ENCODE results near the gene BABAM2. TPM values are rescaled to one million over a fixed set of nuclear protein-coding genes. Genes with fewer than 3 reads are reported as not detected.

BABAM2 gene
- total RNA-seq, 1 donor from 2014 or later, result 25.4 TPM

DNA sequence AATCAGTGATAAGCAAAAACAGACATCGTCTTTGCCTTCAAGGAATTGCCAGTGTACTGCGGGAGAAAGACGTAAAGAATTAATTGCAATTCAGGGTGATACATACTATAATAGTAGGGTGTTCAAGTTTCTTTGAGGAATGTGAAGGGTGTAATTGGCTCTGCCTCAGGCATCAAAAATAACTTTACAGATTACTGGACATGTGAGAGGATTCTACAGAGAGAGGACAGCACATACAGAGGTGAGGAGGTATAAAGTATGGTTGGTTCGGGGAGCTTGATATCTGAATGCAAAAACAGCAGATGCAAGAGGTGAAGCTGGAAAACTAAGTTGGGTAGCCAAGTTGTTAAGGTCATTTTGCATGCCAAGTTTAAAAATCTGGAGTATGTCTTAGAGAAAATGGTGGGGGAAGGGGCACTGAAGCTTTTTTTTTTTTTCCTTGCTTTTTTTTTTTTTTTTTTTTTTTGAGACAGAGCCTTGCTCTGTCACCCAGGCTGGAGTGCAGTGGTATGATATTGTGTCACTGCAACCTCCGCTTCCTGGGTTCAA is 274.6 kb downstream of the BABAM2 start:
- DNase-seq, result no peak

DNA sequence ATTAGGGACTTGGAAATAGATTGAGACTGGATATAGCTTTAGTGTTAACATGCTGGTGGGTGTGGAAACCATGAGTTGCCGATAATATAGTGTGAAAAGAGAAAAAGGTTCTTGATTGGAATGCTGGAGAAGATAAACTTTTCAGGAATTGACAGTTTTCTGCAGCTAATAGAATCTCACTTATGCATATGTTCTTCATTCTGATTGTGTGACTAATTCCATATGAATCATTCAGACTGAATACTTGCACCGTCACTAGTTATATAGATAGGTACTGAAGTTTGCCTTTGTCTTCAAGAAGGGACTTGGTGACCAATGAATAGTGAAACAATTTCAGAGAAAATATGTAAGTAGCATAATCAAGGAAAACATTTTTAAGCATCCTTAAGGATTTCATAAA is 276.4 kb downstream of the BABAM2 start:
- DNase-seq, result no peak

DNA sequence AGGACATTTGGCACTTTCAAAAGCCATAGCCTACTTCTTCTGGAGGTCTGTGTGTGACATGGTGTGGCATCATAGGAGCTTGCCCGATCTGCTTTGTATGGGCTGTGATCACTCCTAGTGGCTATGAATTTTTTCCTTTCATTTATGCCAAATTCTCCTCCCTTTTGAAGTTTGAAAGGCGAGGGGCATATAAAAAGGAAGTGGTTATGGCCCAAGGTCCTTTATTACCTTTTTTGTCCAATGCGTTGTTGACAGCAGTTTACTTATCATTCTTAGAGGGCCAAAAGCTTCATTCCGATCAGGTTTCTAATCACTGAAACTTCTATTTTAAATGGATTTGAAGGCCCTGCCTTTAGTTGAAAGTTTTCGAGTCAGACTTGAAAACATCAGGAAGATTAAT is 277.8 kb downstream of the BABAM2 start:
- DNase-seq, result no peak

DNA sequence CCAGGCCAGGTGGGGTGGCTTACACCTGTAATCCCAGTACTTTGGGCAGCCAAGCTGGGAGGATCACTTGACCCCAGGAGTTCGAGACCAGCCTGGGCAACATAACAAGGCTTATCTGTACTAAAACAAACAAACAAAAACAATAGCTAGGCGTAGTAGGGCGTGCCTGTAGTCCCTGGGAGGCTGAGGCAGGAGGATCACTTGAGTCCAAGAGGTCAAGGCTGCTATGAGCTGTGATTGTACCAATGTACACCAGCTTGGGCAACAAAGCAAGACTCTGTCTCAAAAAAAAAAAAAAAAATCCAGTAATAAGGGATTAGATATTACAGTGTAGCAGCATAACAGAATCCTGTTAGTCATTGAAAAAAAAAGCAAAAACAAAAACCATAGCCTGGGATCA is 279.0 kb downstream of the BABAM2 start:
- no peak for DNase-seq

DNA sequence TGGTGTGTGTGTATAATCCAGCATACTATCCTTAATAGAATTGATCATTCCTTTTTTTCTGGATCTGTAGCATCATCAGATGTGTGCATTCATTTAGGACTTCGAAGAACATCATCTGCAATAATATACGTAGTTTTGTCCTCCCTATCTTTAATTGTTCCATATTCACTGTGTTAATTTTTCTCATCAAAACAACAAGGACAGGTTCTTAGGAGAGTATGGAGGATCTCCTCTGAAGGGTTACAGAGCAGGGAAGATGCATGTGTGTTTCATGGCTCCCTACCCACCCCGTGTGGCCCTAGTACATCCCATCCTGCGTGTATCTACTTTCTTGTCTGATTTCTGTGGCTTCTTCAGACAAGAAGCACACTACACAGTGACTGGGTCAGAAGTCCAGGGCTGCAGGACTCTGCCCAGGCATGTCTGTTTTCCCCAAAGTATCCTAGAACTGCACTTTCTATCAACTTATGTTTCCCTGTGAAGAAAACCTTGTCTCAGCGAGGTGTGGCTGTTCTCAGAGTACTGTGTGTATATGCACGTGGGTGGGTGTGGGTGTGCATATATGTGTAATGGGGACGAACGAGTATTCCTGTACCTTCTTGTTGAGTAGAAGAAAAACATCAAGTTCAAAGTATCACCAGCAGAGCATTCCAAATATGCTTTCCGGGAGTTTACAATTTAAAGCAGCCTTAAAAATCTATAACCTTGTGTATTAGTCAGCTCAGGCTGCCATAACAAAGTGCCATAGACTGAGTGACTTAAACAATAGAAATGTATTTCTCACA is 281.8 kb downstream of the BABAM2 start:
- no peak for DNase-seq

DNA sequence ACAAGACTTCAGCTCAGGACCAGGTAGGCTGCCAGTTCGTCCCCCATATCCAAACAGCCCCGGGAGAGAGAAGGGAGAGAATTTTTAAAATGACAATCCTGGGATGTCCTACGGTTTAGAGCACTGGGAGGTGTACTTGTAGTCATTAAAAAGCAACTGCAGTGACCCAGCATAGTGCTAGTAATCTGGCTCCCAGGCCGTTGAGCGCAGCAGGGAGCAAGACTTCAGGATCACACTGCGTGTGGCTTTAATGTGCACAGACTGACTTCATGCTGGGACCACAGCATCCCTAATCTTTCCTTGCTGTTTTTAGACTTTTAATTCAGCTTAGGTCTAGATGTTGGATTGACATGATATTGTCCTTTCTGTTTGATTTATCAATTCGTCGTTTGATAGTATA is 282.8 kb downstream of the BABAM2 start:
- no peak for DNase-seq

DNA sequence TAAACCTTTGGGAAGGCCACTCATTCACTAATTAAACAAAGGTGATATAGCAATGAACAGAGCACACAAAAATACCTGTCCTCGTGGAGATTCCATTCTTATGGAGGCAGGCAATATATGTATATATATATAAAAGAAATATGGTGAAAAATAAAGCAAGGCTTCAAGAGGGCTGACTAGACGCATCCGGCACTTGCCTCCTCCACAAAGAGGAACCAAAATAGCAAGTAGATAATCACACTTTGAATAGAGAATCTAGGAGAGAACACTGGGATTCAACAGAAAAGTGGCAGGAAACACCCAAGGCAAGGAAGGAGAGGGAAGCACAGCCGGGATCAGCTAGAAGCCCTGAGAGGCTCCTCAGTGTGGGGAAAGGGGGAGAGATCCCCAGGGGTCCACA is 283.7 kb downstream of the BABAM2 start:
- DNase-seq, result no peak

DNA sequence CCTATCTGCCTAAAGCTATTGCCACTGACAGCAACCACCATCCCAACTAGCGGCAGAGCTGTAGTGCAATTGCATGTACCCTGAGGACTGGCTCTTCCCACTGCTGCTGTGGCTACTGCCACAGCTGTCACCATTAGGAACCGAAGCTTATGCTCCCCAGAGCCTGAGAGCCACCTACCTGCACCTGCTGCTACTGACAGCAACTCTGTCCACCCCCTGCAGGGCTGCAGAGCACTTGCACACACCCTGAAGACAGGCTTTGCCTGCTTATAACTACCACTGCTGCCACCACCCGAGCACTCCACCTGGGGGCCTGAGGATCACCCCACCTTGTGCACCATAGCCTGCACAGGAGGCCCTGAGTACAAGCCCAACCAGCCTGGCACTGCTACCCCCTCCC is 284.5 kb downstream of the BABAM2 start:
- no peak for DNase-seq

DNA sequence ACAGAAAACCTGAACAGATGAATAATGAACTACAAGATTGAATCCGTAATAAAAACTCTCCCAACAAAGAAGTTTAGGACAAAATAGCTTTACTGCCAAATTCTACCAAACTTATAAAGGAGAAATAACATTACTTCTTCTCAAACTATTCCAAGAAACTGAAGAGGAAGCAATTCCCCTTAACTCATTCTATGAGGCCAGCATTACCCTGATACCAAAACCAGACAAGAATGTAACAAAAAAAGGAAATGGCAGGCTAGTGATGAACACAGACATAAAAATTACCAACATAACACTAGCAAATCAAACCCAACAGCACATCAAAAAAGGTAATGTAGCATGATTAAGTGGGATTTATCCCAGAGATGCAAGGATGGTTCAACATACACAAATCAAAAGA is 288.4 kb downstream of the BABAM2 start:
- DNase-seq, result no peak

DNA sequence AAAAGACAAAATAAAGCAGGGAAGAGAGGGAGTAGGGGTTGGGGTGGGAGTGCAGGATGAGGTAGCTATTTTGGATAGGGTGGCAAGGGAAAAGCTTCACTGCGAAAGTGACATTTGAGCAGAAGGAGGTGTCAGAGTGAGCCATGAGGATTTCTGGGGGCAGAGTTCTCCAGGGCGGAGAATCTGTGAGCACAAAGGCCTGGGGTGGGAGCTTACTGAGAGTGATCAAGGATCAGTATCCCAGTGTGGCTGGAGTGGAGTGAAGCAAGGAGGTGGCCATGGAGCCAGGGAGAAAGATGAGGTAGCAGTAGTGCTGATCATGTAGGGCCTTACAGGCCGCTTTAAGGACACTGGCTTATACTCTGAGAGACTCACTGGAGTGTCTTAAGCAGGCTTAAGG is 291.3 kb downstream of the BABAM2 start:
- no peak for DNase-seq

DNA sequence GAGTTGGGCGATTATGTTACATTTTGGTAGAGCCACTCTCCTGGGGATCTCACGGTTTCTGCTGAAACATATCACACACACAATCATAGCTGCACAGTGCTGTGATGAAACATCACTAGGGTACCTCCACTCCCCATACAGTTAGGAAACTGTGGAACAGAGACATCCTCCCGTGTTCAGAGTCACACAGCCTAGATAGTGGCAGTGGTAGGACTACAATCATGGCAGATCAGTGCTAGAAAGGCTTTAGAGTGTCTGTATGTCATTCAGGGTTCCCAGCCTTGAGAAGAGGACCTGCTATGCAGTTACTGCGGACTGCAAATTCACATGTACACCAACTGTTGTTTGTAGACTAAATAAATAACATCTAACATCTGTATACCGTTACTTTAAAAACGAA is 291.8 kb downstream of the BABAM2 start:
- DNase-seq, result no peak

DNA sequence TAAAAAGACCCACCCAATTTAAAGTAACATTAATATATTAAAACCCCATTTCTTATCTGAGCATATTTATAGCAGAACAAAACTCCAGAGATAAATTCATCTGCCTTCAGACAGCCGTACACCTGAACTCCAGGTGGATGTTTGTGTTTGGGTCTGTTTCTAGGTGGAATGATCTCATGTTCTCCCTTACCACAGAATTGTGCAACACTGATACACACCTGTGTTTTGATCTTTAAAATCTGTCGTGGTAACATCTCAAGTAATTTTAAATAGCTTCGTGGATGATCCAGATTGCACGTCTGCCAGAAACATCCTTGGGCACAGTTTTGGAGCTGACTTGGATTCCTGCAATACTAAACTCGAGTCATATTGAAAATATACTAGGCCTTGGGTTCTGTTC is 294.6 kb downstream of the BABAM2 start:
- DNase-seq, result no peak

DNA sequence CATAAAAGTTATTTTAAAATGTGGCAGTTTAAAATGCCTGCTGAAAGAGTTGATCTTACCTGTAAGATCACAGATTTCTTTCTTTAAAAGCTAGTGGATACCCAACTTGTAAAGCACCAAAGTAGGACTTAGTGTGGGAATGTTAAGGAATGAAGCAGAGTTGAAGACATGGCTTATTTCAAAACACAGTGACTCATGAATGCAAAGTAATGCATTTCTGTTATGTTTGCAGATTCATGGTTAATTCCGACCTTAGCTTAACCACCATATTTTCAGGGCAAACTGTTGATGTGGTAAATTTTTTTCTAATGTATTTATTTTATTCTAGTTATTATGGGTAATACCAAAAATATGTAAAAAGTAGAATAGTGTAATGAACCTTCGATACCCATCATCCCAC is 295.4 kb downstream of the BABAM2 start:
- no peak for DNase-seq

DNA sequence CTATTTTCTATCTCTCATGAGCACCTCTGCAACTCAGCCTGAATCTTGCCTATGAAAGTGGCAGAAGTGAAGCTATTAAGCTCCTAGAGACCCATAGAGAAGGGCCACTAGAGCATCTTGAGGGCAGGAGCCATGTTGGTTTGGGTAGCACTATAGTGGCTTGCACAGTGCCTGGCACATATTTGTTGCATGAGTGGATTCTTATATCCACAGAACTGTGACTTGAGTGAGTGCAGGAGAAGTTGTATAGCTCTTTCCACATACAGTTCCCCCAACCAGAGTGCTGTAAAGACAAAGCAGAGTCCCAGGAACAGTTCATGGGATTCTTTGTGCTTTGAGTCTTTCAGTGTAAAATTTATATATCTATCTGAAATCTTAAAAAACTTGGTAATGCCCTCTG is 296.7 kb downstream of the BABAM2 start:
- no peak for DNase-seq

DNA sequence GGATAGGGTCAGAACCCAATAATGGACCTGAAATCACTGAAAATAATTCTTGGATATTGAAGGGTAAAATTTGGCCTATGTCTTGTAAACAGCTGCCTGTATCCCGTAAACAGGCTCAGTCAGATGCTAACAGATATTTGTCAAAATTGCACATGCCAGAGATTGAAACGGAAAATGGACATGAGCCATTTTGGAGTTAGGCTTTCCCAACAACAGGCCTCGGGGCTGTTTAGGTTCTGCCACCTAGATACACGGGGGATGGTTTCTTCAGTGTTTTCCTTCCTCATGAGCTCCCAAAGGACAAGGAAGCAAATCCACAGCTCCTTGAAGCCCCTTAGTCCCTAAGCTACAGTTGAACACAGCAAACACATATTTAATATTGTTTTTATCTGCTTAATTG is 297.9 kb downstream of the BABAM2 start:
- DNase-seq, result no peak

DNA sequence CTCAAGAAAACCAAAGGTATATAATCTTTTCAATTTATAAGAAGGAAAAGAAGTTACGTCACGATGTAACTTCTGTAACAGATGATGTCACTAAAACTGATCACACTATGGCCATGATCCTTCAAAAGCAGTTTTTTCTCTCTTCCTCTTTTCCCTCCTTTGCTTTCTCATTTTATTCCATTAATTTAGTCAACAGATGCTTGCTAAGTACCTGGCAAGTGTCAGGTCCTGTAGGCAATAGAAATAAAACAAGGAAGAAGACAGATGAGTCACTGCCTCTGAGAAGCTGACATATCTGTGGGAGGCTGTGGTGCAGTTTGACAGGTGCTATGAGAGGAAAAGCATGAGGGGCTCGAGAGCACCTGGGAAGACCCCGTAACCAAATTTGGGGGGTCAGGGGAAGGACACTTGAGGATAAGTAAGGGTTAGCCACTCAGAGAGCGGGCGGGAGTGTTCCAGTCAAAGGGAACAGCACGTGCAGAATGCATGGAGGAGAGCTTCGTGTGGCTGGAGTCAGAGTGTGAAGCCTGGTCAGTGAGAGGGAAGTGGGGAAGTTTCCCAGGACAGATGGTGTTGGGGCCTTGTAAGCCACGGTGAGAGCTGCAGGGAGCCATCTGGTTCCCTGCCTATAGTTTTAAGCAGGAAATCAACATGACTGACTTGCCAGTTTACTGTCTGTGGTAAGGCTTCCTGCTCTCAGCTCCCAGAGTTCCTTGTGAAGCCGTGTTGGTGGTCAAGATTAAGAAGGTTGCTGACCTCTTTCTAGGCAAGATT is 303.3 kb downstream of the BABAM2 start:
- DNase-seq, result no peak

DNA sequence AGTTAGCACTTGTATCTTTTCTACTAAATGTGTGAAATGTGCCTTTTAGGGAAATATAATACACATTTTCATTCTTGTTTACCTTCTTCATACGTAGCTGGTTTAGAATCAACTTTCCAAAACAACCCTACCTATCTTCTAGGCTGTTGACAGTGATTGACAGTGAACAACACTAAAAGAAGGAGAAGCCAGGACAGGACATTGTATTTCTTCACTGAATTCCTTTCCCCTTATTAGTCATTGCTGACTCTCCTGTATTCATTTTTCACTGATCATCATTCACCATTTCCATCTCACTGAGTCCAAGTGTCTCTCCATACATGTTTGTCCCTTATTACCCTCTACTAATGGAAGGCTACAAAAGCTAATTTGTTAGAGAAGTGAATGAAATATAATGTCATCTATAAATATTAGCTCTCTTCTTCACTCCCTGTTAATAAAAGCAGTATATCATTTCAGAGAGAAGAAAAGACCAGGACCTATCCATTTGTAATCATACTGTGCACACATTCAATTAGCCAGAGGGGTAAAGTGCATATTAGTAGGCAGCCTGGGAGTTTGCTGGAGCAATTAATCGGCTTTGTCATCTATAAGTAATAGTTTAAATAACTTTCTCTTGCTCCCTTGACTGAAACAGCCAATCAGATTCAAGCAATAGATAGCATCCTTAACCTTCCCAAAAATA is 309.6 kb downstream of the BABAM2 start:
- DNase-seq, result no peak

DNA sequence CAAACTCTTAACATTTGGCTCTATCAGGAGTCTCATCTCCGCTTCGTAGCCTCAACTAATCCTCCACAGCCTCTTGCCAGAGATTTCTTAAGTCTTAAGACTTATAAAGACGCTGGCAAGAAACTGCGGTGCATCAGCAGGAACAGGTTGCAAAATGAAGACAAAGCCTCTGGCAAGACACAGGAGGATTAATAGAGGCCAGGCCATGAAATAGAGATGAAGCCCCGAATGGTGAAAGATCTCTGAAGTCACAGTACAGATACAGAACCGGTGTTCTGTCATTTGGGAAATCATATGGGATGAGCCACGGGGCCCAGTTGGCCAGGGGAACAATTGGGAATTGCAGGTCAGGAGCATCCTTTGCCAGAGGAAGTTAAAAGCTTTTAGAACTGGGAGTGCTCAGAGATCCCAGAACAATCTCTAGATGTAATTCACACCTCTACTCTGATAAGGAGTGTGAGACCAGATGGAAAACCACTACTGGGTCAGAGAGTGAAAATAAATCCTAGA is 311.2 kb downstream of the BABAM2 start:
- no peak for DNase-seq

DNA sequence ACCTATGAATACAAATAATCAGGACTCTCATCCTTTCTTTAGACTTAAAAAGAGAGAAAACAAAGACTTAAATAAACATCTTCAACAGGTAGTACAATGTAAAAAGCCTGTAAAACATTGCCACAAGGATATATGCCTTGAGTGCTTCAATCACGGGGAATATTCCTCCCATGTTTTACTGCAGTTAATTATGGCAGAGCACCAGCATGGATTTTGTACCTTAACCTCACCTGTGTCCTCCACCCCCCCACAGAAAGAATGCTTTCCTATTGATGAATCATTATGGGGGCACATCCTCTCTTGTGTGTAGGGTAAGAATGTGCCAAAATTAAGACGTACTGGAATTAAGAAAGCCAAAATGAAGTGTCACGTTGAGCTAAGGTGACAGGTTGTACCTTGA is 312.2 kb downstream of the BABAM2 start:
- DNase-seq, result no peak

DNA sequence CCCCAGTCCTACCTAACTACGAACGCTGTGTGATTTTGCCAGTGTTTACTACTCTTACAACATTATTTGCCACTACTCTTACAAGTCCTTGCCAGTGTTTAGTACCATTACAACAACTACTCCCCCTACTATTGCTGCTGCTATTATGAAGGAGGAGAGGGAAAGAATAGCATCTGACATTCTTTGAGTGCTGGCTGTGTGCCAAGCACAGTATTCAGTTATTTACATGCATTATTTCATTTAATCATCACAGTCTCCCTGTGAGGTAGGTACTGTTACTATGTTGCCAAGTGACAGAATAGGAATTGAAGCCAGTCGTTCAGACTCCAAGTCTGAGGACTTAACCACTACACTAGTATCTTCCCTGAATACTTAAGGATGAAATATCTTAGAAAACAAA is 316.2 kb downstream of the BABAM2 start:
- no peak for DNase-seq

DNA sequence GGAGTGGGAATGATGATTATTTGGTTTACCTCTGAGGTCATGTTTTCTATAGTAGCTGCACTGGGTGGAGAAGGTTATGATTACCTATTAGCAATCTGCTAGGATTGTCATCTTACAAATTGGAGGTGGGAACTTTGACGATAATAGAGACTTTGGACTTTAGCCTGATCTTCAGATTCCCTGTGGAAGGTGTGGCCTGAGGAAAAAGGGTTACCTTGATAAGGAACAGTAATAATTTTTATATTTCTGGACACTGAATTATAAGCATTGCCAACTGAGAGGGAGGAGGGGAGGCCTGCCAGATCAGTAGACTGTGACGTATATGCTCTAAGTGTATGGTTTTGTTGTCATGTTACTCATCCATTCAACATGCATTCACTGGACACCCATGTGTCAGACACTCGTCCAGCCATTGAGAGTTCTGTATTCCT is 318.7 kb downstream of the BABAM2 start:
- no peak for DNase-seq

DNA sequence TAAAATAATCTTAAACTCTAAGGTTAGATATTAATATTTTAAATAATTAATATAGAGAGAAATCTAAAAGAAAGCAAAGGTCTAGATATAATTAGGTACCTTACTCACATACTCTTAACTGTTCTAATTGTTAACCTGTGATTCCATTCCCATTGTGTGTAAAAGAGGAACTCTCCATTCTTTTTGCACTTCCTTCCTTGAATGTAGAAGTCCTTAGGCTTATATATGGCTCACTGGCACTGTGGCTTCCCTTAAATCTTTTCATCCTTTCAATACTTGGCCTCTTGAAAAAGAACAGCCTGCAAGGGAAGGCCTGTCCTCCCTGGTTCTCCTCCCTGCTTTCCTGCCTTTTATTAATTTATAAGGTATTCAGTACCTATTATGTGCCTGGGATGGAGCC is 319.3 kb downstream of the BABAM2 start:
- no peak for DNase-seq

DNA sequence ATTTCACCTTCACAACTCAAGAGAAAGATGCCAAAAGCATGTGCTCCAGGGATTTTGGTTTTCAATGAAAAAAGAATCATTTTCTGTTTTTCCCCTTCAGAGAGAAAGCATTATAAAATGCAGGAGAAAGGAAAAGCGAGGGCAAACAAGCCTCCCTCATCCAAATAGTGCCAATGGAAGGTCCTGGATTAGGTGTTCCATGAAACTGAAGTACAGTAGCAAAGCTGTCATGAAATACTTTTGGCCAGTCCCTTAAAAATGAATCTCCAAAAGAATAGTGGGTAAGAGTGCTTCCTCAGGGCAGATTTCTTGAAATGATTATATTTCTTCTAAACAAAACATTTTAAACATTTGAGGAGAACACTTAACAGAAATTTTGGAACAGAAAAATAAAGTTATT is 320.0 kb downstream of the BABAM2 start:
- no peak for DNase-seq

All from skin of body (tissue), 2 donors.